ENCODE measurements around the gene METTL25B. TPM values are rescaled to one million over a fixed set of nuclear protein-coding genes. Genes with fewer than 3 reads are reported as not detected.
A peak's percentile ranks its signal among the peaks of the same experiment; 100 is the strongest.
"Not testable (repeated sequence)": the region's sequence is repeated elsewhere in the genome, so short reads cannot be mapped to it uniquely, and the experiment has no call there.

Gene METTL25B
- total RNA-seq, 1 experiment from 2014 or later, result 34.6 TPM

DNA sequence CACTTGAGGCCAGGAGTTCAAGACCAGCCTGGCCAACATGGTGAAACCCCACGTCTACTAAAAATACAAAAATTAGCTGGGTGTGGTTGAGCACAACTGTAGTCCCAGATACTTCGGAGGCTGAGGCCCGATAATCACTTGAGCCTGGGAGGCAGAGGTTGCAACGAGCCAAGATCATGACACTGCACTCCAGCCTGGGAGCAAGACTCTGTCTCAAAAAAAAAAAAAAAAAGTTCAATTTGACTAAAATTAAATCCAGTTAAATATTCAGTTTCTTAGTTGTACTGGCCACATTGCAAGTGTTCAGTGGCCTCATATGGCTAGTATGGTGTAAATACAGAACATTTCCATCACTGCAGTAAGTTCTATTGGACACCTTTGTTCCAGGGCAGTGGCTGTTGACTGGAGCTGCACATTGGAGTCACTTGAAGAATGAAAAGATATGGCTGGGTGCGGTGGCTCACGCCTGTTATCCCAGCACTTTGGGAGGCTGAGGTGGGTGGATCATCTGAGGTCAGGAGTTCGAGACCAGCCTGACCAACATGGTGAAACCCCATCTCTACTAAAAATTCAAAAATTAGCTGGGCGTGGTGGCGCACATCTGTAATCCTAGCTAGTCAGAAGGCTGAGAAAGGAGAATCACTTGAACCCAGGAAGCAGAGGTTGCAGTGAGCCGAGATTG lies 29.4 kb downstream of the METTL25B start:
- in situ Hi-C loops (cut with HindIII; ENCODE audit: low pct_unique_long_range_greater_than_20kb, low sequenced_read_pairs); DNase-seq (ENCODE audit: low read depth): not testable (repeated sequence)

- DNase-seq (ENCODE audit: low read depth), result no peak
- in situ Hi-C loops (cut with HindIII; ENCODE audit: low pct_unique_long_range_greater_than_20kb, low sequenced_read_pairs), result no loop called here
Observed at GRCh38 chr1:156760092-156760795, 32.0 kb downstream of the METTL25B start.

DNA sequence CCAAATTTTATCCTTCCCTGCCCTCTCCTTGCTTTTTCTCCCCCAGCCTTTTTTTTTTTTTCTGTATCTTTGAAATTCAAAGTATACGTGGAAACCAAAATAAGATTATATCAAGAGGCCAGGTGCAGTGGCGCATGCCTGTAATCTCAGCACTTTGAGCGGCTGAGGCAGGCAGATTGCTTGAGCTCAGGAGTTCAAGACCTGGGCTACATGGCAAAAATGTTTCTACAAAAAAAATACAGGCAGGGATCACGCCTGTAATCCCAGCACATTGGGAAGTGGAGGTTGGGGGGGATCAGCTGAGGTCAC lies 32.5 kb downstream of the METTL25B start:
- in situ Hi-C loops (cut with HindIII; ENCODE audit: low pct_unique_long_range_greater_than_20kb, low sequenced_read_pairs), result no loop called here
- DNase-seq (ENCODE audit: low read depth), result no peak

DNA sequence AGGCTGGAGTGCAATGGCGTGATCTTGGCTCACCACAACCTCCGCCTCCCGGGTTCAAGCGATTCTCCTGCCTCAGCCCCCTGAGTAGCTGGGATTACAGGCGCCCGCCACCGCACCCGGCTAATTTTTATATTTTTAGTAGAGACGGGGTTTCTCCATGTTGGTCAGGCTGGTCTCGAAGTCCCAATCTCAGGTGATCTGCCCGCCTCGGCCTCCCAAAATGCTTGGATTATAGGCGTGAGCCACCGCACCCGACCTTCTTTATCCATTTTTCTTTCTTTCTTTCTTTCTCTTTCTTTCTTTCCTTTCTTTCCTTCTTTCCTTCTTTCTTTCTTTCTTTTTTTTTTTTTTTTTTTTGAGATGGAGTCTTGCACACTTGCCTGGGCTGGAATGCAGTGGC lies 36.9 kb downstream of the METTL25B start:
- in situ Hi-C loops (cut with HindIII; ENCODE audit: low pct_unique_long_range_greater_than_20kb, low sequenced_read_pairs); DNase-seq (ENCODE audit: low read depth): not testable (repeated sequence)

- in situ Hi-C loops (cut with HindIII; ENCODE audit: low pct_unique_long_range_greater_than_20kb, low sequenced_read_pairs), result no loop called here
- DNase-seq (ENCODE audit: low read depth), result no peak
Observed at GRCh38 chr1:156765666-156766065, 37.4 kb downstream of the METTL25B start.

- peak; percentile 35 for DNase-seq (ENCODE audit: low read depth)
- in situ Hi-C loops (cut with HindIII; ENCODE audit: low pct_unique_long_range_greater_than_20kb, low sequenced_read_pairs), result no loop called here
Observed at GRCh38 chr1:156766298-156767100, 38.2 kb downstream of the METTL25B start.

DNA sequence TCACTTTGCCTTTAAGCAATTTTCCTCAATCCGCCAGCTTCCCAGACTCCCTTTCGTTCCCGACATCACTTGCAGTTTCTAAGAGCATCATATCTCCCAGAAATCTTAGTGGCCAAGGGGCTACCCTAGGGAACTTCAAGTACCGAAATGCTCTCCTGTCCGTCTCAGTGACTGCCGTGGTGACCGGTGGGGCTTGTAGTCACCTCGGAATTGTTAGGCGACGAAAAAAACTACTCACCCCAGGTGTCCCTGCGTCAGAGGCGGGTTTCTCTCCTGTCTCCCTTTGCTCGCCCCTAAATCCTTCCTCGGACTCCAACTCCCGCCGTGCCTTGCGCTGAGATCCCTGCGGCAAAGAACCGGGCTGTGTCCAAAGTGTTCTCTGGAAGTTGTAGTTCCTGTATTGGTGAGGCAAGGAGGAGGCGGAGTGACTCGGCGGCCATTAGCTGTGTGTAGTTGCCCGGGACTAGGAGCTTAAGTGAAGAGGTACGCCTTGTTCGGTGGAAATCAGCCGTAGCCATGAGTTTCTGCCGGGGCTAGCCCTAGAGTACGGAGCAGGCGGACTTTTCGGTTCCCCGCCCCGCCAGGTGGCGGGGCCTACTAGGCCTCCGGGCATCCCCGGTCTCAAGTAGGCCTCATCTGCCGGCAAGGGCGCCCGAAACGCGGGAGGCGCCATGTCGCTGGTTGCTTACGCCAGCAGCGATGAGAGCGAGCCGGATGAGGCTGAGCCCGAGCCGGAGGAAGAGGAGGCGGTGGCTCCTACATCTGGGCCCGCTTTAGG lies 39.0 kb downstream of the METTL25B start, which contains the start of gene PRCC:
Gene PRCC (plus strand): TSS at position 435 of the 778 bp plus-strand sequence. CDS start 237 bp downstream, at position 672.
- peak; percentile 100 for DNase-seq (ENCODE audit: low read depth)
- in situ Hi-C loops (cut with HindIII; ENCODE audit: low pct_unique_long_range_greater_than_20kb, low sequenced_read_pairs), result no loop called here

DNA sequence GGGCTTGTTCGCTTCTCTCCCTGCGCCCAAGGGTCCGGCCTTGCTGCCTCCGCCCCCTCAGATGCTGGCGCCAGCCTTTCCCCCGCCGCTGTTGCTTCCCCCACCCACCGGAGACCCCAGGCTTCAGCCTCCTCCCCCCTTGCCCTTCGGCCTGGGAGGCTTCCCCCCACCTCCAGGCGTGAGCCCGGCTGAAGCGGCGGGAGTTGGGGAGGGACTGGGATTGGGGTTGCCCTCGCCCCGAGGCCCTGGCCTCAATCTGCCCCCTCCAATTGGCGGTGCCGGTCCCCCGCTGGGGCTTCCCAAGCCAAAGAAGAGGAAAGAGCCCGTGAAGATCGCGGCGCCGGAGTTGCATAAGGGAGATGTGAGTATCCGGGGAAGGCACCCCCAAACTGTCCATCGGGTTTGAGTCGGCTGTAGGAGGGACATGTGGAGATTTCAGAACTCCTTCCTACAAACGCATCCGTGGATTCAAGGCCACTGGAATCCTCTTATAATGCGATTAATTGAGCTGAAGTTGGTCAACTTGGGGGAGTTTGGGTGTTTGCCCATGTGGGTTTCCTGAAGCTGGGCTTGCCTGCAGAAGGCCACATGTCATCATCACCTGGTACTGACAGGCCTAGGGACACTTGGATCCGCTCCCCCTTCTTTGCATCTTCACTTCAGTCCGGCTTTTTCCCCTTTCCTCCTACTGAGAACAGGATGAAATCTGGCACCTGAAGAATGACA lies 39.8 kb downstream of the METTL25B start:
- no peak for DNase-seq (ENCODE audit: low read depth)
- in situ Hi-C loops (cut with HindIII; ENCODE audit: low pct_unique_long_range_greater_than_20kb, low sequenced_read_pairs), result no loop called here

DNA sequence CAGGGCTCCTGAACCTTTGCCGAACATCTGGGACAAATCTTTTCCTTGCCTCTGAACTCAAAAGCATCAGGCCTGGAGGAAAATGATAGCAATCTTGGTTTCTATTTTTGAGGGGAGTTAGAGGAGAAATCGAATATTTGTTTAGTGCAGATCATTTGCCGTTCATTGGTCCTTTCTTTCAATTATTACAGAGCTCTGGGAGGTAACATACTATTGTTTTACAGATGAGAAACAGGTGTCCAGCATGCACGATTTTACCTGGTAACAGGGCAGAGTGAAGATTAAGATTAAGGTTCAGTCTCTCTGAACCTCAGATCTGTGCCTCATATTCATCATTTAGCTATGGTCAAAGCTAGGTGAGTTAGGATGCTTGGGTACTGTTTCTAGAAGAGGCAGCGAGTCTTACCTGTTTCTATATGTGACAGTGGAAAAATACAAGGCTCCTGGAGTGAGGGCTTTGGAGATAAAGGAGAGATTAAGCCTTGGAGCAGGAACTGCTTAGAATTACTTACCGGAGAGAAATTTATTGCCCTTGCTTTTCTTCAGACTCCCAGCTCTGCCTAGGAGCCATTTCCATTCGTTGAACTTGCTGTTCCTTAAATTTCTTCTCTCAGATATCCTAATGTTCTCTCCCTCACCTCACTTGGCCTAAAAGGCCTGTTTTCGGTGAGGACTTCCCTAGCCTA lies 40.5 kb downstream of the METTL25B start:
- no peak for DNase-seq (ENCODE audit: low read depth)
- in situ Hi-C loops (cut with HindIII; ENCODE audit: low pct_unique_long_range_greater_than_20kb, low sequenced_read_pairs), result no loop called here

DNA sequence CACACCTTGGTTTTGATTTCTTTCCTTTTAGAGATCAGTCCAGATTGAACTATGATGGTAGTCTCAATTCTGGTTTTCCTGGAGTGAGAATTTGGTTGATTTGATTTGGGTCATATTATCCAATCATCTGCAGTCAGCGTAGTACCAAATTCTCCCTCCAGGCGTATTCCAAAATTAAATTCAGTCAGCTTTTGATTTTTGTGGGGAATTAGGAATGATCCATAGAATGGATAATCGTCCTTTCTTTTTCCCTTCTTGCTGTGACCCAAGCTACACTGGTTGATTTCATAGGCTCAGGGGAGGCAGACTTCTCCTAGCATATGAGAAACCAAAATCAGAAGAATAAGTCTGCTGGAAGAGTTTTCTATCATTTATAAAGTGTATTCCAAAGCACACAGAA lies 44.0 kb downstream of the METTL25B start:
- in situ Hi-C loops (cut with HindIII; ENCODE audit: low pct_unique_long_range_greater_than_20kb, low sequenced_read_pairs), result no loop called here
- DNase-seq (ENCODE audit: low read depth), result no peak

DNA sequence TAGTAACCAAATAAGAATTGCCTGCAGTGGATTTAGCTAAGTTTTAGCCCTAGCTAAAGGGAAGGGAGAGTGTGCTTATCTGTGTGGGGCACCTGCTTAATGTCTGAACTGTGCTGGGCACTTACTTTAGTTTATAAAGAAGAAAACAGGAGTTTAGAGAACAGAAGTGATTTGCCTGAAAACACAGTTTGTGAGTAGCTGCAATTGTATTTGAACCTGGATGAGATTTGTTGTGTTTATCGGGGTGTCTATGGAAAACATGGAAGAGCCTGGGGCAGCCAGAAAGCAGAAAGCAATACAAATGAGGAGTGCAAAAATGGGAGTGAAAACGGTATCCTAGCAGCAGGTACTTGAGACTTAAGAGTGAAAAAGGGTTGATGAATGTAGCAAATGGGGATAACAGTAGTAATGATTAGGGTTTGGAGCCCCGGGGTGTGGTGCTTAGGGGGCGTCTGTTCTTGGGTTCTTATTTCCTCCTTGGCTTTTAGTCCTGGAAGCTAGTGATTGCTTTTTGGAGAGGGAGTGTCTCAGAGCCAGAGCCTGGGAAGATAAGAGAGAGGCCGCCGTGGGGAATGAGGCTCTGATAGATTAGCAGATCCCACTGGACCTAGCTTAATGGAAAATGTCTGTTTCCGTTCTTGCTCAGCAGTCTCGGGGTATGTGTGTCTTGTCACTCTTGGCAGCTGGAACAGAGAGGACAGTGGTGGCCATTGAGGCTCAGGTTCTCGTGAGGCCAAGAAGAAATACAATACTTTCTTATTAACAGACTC lies 44.6 kb downstream of the METTL25B start:
- in situ Hi-C loops (cut with HindIII; ENCODE audit: low pct_unique_long_range_greater_than_20kb, low sequenced_read_pairs), result no loop called here
- no peak for DNase-seq (ENCODE audit: low read depth)

GRCh38 chr1:156773607-156774006 lies 45.3 kb downstream of the METTL25B start:
- in situ Hi-C loops (cut with HindIII; ENCODE audit: low pct_unique_long_range_greater_than_20kb, low sequenced_read_pairs), result no loop called here
- no peak for DNase-seq (ENCODE audit: low read depth)

- in situ Hi-C loops (cut with HindIII; ENCODE audit: low pct_unique_long_range_greater_than_20kb, low sequenced_read_pairs), result no loop called here
- DNase-seq (ENCODE audit: low read depth), result no peak
Observed at GRCh38 chr1:156775799-156776198, 47.5 kb downstream of the METTL25B start.

- in situ Hi-C loops (cut with HindIII; ENCODE audit: low pct_unique_long_range_greater_than_20kb, low sequenced_read_pairs), result no loop called here
- no peak for DNase-seq (ENCODE audit: low read depth)
Observed at GRCh38 chr1:156776942-156777341, 48.7 kb downstream of the METTL25B start.

GRCh38 chr1:156777573-156777972 lies 49.3 kb downstream of the METTL25B start:
- no peak for DNase-seq (ENCODE audit: low read depth)
- in situ Hi-C loops (cut with HindIII; ENCODE audit: low pct_unique_long_range_greater_than_20kb, low sequenced_read_pairs), result no loop called here

- in situ Hi-C loops (cut with HindIII; ENCODE audit: low pct_unique_long_range_greater_than_20kb, low sequenced_read_pairs), result no loop called here
- DNase-seq (ENCODE audit: low read depth), result peak; percentile 66
Observed at GRCh38 chr1:156781585-156782186, 53.4 kb downstream of the METTL25B start.
